SK-N-SH (cell line): ENCODE measurements around the gene SAP30L. TPM values are rescaled to one million over a fixed set of nuclear protein-coding genes. Genes with fewer than 3 reads are reported as not detected.

ENCODE experiments used
- CTCF ChIA-PET: fragments of 300-600, 350-600 bp; formaldehyde crosslinking; extraction: SDS; loops from one replicate; lab custom pipeline; 2021; lab: Yijun Ruan, JAX
- POLR2A ChIA-PET: fragments of 350-600 bp; sonication (Branson Sonifier 250); formaldehyde crosslinking; extraction: SDS; loops from one replicate; lab custom pipeline; 2020; ENCODE audit warnings: antibody characterized with exemption, inconsistent platforms; lab: Yijun Ruan, JAX
- DNase-seq: peaks from one replicate; pipeline ENCODE4 v3.0.0; 2012
- H2AFZ ChIP-seq: fragments of 200-600 bp; sonication (generic); 2 replicates; pipeline ENCODE4 v1.8.1; 2016; ENCODE audit warnings: antibody characterized with exemption, mild to moderate bottlenecking, low read depth
- H3F3A ChIP-seq: fragments of 200-600 bp; sonication (generic); replicated peaks from 2 replicates; pipeline ENCODE3; 2016; ENCODE audit warnings: antibody characterized with exemption, mild to moderate bottlenecking; ENCODE audit not compliant: insufficient read depth
- H3K27ac ChIP-seq, 2 experiments: fragments of 200-500 bp in 1 of 2; fragments of 200-600 bp in 1 of 2; sonication (Bioruptor generic) in 1 of 2; sonication (generic), shearing (Covaris generic) in 1 of 2; 2 replicates each; pipeline versions ENCODE4 v1.5.1 to v1.6.1; 2014 to 2016; ENCODE audit warnings: low read depth in 2 of 2, inconsistent platforms in 1 of 2, low read length in 1 of 2, mild to moderate bottlenecking in 1 of 2, mixed read lengths in 1 of 2
- H3K27me3 ChIP-seq: fragments of 200-600 bp; sonication (generic), shearing (Covaris generic); 2 replicates; pipeline ENCODE4 v1.6.1; 2016; ENCODE audit warnings: mixed run types; ENCODE audit not compliant: insufficient read depth
- H3K36me3 ChIP-seq, 2 experiments: fragments of 200-500 bp in 1 of 2; fragments of 200-600 bp in 1 of 2; sonication (Bioruptor generic) in 1 of 2; sonication (generic) in 1 of 2; replicated peaks in 1 of 2; 2 replicates each; pipeline versions ENCODE3 to v1.5.1; 2014 to 2016; ENCODE audit warnings: low read length in 1 of 2, mild to moderate bottlenecking in 1 of 2; ENCODE audit not compliant: insufficient read depth in 2 of 2, control insufficient read depth in 1 of 2
- H3K4me1 ChIP-seq, 2 experiments: fragments of 200-500 bp in 1 of 2; fragments of 200-600 bp in 1 of 2; sonication (Bioruptor generic) in 1 of 2; sonication (generic), shearing (Covaris generic) in 1 of 2; 2 replicates each; pipeline versions ENCODE4 v1.5.1 to v1.6.1; 2014 to 2016; ENCODE audit warnings: low read depth in 1 of 2, low read length in 1 of 2, mixed run types in 1 of 2; ENCODE audit not compliant: insufficient read depth in 2 of 2, control insufficient read depth in 1 of 2
- H3K4me2 ChIP-seq: fragments of 200-600 bp; sonication (generic), shearing (Covaris generic); 2 replicates; pipeline ENCODE4 v1.6.1; 2017; ENCODE audit warnings: mixed run types
- H3K4me3 ChIP-seq, 2 experiments: fragments of 200-500 bp in 1 of 2; fragments of 200-600 bp in 1 of 2; sonication (Bioruptor generic) in 1 of 2; sonication (generic), shearing (Covaris generic) in 1 of 2; 2 replicates each; pipeline versions ENCODE4 v1.5.1 to v1.8.1; 2014 to 2016; ENCODE audit warnings: low read depth in 2 of 2, inconsistent platforms in 1 of 2, low read length in 1 of 2, mild to moderate bottlenecking in 1 of 2, mixed read lengths in 1 of 2, moderate library complexity in 1 of 2
- H3K79me2 ChIP-seq: fragments of 200-600 bp; sonication (generic); 2 replicates; pipeline ENCODE4 v1.8.1; 2017; ENCODE audit warnings: mild to moderate bottlenecking; ENCODE audit not compliant: insufficient read depth
- H3K9ac ChIP-seq: fragments of 200-600 bp; sonication (generic); 2 replicates; pipeline ENCODE4 v1.6.1; 2017; ENCODE audit warnings: mixed run types
- H3K9me2 ChIP-seq: fragments of 200-600 bp; sonication (generic); 2 replicates; pipeline ENCODE4 v1.6.1; 2017; ENCODE audit warnings: mixed run types
- H3K9me3 ChIP-seq: fragments of 200-600 bp; sonication (generic); 2 replicates; pipeline ENCODE4 v1.6.1; 2017; ENCODE audit warnings: mixed run types, mild to moderate bottlenecking, moderate library complexity
- H4K20me1 ChIP-seq: fragments of 200-600 bp; sonication (generic); 2 replicates; pipeline ENCODE4 v1.6.1; 2017; ENCODE audit warnings: mild to moderate bottlenecking, mixed run types; ENCODE audit not compliant: insufficient read depth
- CHD2 ChIP-seq: fragments of 150-350 bp; IDR thresholded peaks from 2 replicates; pipeline ENCODE4 v1.6.1; 2018; ENCODE audit warnings: low read length; ENCODE audit not compliant: partially characterized antibody
- CTCF ChIP-seq: fragments of 200-600 bp; sonication (generic); IDR thresholded peaks from 2 replicates; pipeline ENCODE4 v1.6.1; 2017; ENCODE audit warnings: antibody characterized with exemption, mild to moderate bottlenecking, moderate library complexity
- EP300 ChIP-seq, 2 experiments: IDR thresholded peaks; 2 replicates each; pipeline versions ENCODE4 v1.4.0 to v1.6.1; 2012; ENCODE audit warnings: borderline replicate concordance in 1 of 2, low read depth in 1 of 2, low read length in 1 of 2
- EZH2phosphoT487 ChIP-seq: fragments of 200-600 bp; sonication (generic); IDR thresholded peaks from 2 replicates; pipeline ENCODE4 v1.6.1; 2017; ENCODE audit warnings: low read depth, mixed run types, mild to moderate bottlenecking, antibody characterized with exemption, moderate library complexity, borderline replicate concordance
- FOXJ3 ChIP-seq: sonication (generic); formaldehyde crosslinking; IDR thresholded peaks from 2 replicates; pipeline ENCODE4 v1.5.1; 2020; ENCODE audit warnings: mild to moderate bottlenecking, missing genetic modification reagents
- FOXM1 ChIP-seq: IDR thresholded peaks from 2 replicates; pipeline ENCODE4 v1.4.0; 2012; ENCODE audit warnings: low read depth, mild to moderate bottlenecking
- GABPA ChIP-seq: IDR thresholded peaks from 2 replicates; pipeline ENCODE4 v1.4.0; 2012; ENCODE audit warnings: low read depth, mild to moderate bottlenecking
- MXI1 ChIP-seq: IDR thresholded peaks from 2 replicates; pipeline ENCODE4 v1.6.1; 2012; ENCODE audit warnings: mild to moderate bottlenecking, low read depth, low read length, improper control_type of control experiment
- NFIC ChIP-seq: IDR thresholded peaks from 2 replicates; pipeline ENCODE4 v1.4.0; 2012; ENCODE audit warnings: borderline replicate concordance
- POLR2AphosphoS5 ChIP-seq: IDR thresholded peaks from 2 replicates; pipeline ENCODE4 v1.6.1; 2012; ENCODE audit warnings: low read depth, low read length
- RAD21 ChIP-seq: IDR thresholded peaks from 2 replicates; pipeline ENCODE4 v1.6.1; 2012; ENCODE audit warnings: mild to moderate bottlenecking, low read length
- REST ChIP-seq: IDR thresholded peaks from 2 replicates; pipeline ENCODE4 v1.6.1; 2012; ENCODE audit warnings: mild to moderate bottlenecking, low read depth, low read length, moderate library complexity
- RFX5 ChIP-seq: IDR thresholded peaks from 2 replicates; pipeline ENCODE4 v1.6.1; 2012; ENCODE audit warnings: mild to moderate bottlenecking, improper control_type of control experiment, low read length
- USF2 ChIP-seq: fragments of 150-350 bp; IDR thresholded peaks from 2 replicates; pipeline ENCODE4 v1.6.1; 2017; ENCODE audit warnings: antibody characterized with exemption, low read length, low read depth, borderline replicate concordance
- YY1 ChIP-seq: IDR thresholded peaks from 2 replicates; pipeline ENCODE4 v1.4.0; 2012; ENCODE audit warnings: low read depth, mild to moderate bottlenecking
- WGBS: methylation state at CpG from one replicate; pipeline ENCODE4 v1.1.6; 2017; ENCODE audit warnings: low lambda C conversion rate; 5-methylcytosine and 5-hydroxymethylcytosine counted together
- polyA plus RNA-seq, 3 experiments: library from polyadenylated mRNA; depleted of rRNA; stranded (reverse); fragments of >200 nt; gene quantifications; 2 replicates each; pipeline ENCODE4 v1.2.3, GENCODE V29; 2012

SAP30L gene
- polyA plus RNA-seq, 1 of the 3 experiments (the other 2 are of a cell fraction), result 26.6 TPM

DNA sequence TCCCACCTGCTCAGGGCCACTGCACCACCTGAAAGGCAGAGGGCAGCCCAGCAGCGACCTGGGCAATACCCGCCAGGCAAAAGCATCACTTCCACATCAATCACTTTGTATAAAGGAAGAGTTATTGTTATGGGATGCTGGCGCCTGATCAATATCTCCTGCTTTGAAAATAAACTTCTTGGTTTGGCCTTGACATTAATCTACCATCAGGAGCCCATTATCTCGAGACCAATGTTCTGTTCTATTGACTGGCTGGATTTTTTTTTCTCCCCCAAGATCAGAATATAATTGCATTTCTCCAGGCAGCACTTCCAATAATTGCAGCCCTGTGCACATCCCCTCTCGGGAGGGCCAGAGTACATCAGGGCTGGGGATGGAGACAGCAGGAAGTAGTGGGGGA lies 44.4 kb upstream of the SAP30L start:
- Histone ChIP-seq H3K79me2 (no peaks in the 10 kb centered on the region), H4K20me1 (no peaks in the 10 kb centered on the region), H3K4me2 (no peak overlapping the region), H3K9me3 (no peaks in the 10 kb centered on the region), H3K9ac (no peak overlapping the region), H3K36me3 (peaks cover 9 to 10% of the 10 kb centered on the region in 2 experiments), H2AFZ (no peak overlapping the region), H3K27me3 (no peaks in the 10 kb centered on the region), H3F3A (no peaks in the 10 kb centered on the region), H3K9me2 (no peaks in the 10 kb centered on the region), H3K4me3 (no peak overlapping the region), H3K27ac (no peak overlapping the region), H3K4me1 (peaks cover 4 to 29% of the 10 kb centered on the region in 2 experiments; a peak in 2 of 4 replicates)
- POLR2A ChIA-PET, result no interaction called here
- no peak for TF ChIP-seq POLR2AphosphoS5
- TF ChIP-seq EZH2phosphoT487, result no peak
- TF ChIP-seq FOXJ3 (CRISPR knock-in tag), result no peak
- no peak for TF ChIP-seq MXI1
- no peak for TF ChIP-seq REST
- no peak for TF ChIP-seq CTCF
- TF ChIP-seq FOXM1, result no peak
- no peak for TF ChIP-seq RFX5
- no peak for TF ChIP-seq YY1
- TF ChIP-seq CHD2, result no peak
- TF ChIP-seq NFIC, result no peak
- no peak for TF ChIP-seq RAD21
- no peak for TF ChIP-seq USF2
- no peak for TF ChIP-seq GABPA
- no peak for TF ChIP-seq EP300 (IDR thresholded peaks at IDR 0.05; ENCODE audit: borderline replicate concordance in 1 of 2, low read depth in 1 of 2, low read length in 1 of 2)
- 83% methylated on average over 5 of the region's 5 CpGs for WGBS
- CTCF ChIA-PET, result no interaction called here
- peak; percentile 26 for DNase-seq
